GM23338 (cell line): Measurements from ENCODE around the gene EXOC4. TPM values are rescaled to one million over a fixed set of nuclear protein-coding genes. Genes with fewer than 3 reads are reported as not detected.

Source experiments
- ATAC-seq: fragments of 200-7000 bp; cut with Tn5 transposase; 3 replicates; pipeline ENCODE4 v1.9.1; 2020
- DNase-seq: peaks from one replicate; pipeline ENCODE4 v3.0.0-alpha.2; 2015; ENCODE audit warnings: low spot score
- H2AFZ ChIP-seq: fragments of 200-600 bp; sonication (generic); 2 replicates; pipeline ENCODE4 v1.8.0; 2016; ENCODE audit warnings: antibody characterized with exemption, mild to moderate bottlenecking, moderate library complexity
- H3F3A ChIP-seq: fragments of 200-600 bp; sonication (generic); replicated peaks from 2 replicates; pipeline ENCODE4 v1.8.0; 2017; ENCODE audit warnings: antibody characterized with exemption, mixed run types, low read depth
- H3K27ac ChIP-seq: fragments of 200-600 bp; sonication (generic); 2 replicates; pipeline ENCODE4 v1.6.1; 2016; ENCODE audit warnings: low read depth
- H3K27me3 ChIP-seq: fragments of 200-600 bp; sonication (generic); 2 replicates; pipeline ENCODE4 v1.8.0; 2016; ENCODE audit warnings: mild to moderate bottlenecking, mixed run types, moderate library complexity; ENCODE audit not compliant: insufficient read depth
- H3K36me3 ChIP-seq: fragments of 200-600 bp; sonication (generic); 2 replicates; pipeline ENCODE4 v1.8.0; 2016; ENCODE audit warnings: mild to moderate bottlenecking; ENCODE audit not compliant: insufficient read depth
- H3K4me1 ChIP-seq: fragments of 200-600 bp; sonication (generic); 2 replicates; pipeline ENCODE4 v1.8.0; 2016; ENCODE audit warnings: mild to moderate bottlenecking, moderate library complexity; ENCODE audit not compliant: insufficient read depth
- H3K4me2 ChIP-seq: fragments of 200-600 bp; sonication (generic); 2 replicates; pipeline ENCODE4 v1.7.1; 2017; ENCODE audit warnings: mixed run types
- H3K4me3 ChIP-seq: fragments of 200-600 bp; sonication (generic); 2 replicates; pipeline ENCODE4 v1.6.1; 2016; ENCODE audit warnings: mixed run types
- H3K79me2 ChIP-seq: fragments of 200-600 bp; sonication (generic); replicated peaks from 2 replicates; pipeline ENCODE4 v1.8.0; 2017; ENCODE audit warnings: mild to moderate bottlenecking; ENCODE audit not compliant: insufficient read depth
- H3K9me2 ChIP-seq: fragments of 200-600 bp; sonication (generic); 2 replicates; pipeline ENCODE4 v1.8.0; 2017; ENCODE audit not compliant: insufficient read depth
- H4K20me1 ChIP-seq: fragments of 200-600 bp; sonication (generic); replicated peaks from 2 replicates; pipeline ENCODE4 v1.8.0; 2017; ENCODE audit warnings: mild to moderate bottlenecking; ENCODE audit not compliant: insufficient read depth
- H3K27ac Mint-ChIP-seq: 2 replicates; pipeline ENCODE4 v1.8.0; 2020; ENCODE audit warnings: inconsistent platforms, mild to moderate bottlenecking, moderate library complexity, mixed read lengths
- H3K27me3 Mint-ChIP-seq: 3 replicates; pipeline ENCODE4 v1.8.0; 2022; ENCODE audit warnings: low read depth, mild to moderate bottlenecking, moderate library complexity, mixed read lengths, inconsistent platforms; ENCODE audit not compliant: insufficient read depth, poor library complexity
- H3K36me3 Mint-ChIP-seq: 3 replicates; pipeline ENCODE4 v1.8.0; 2021; ENCODE audit warnings: low read depth, mild to moderate bottlenecking, inconsistent platforms, moderate library complexity, mixed read lengths
- H3K4me1 Mint-ChIP-seq: 3 replicates; pipeline ENCODE4 v1.8.0; 2020; ENCODE audit warnings: mild to moderate bottlenecking, inconsistent platforms, mixed read lengths
- H3K4me3 Mint-ChIP-seq: 3 replicates; pipeline ENCODE4 v1.8.0; 2021; ENCODE audit warnings: moderate library complexity, mild to moderate bottlenecking, inconsistent platforms, mixed read lengths
- H3K9me3 Mint-ChIP-seq: 3 replicates; pipeline ENCODE4 v1.8.0; 2020; ENCODE audit warnings: moderate library complexity, mild to moderate bottlenecking, inconsistent platforms, mixed read lengths
- CREB1 ChIP-seq: fragments of 250-450 bp; sonication (Bioruptor Pico); IDR thresholded peaks from 2 replicates; pipeline ENCODE4 v1.5.0; 2020; ENCODE audit warnings: low read depth, mild to moderate bottlenecking, moderate library complexity
- EZH2 ChIP-seq: fragments of 200-600 bp; sonication (generic); IDR thresholded peaks from one replicate; pipeline ENCODE4 v1.8.0; 2017; ENCODE audit warnings: antibody characterized with exemption, mild to moderate bottlenecking, low read depth; ENCODE audit not compliant: unreplicated experiment
- EZH2phosphoT487 ChIP-seq: fragments of 200-600 bp; sonication (generic); IDR thresholded peaks from one replicate; pipeline ENCODE4 v1.8.1; 2018; ENCODE audit warnings: antibody characterized with exemption; ENCODE audit not compliant: unreplicated experiment
- JUNB ChIP-seq: IDR thresholded peaks from one replicate; pipeline ENCODE4 v1.6.1; 2016; ENCODE audit warnings: antibody characterized with exemption; ENCODE audit not compliant: unreplicated experiment
- NANOG ChIP-seq: IDR thresholded peaks from 2 replicates; pipeline ENCODE4 v1.6.1; 2016; ENCODE audit warnings: antibody characterized with exemption, borderline replicate concordance
- POLR2AphosphoS5 ChIP-seq: IDR thresholded peaks from 2 replicates; pipeline ENCODE4 v1.6.1; 2016; ENCODE audit warnings: antibody characterized with exemption, low read depth
- STAT1 ChIP-seq: IDR thresholded peaks from one replicate; pipeline ENCODE4 v1.6.1; 2016; ENCODE audit warnings: antibody characterized with exemption; ENCODE audit not compliant: unreplicated experiment
- ZNF114 ChIP-seq: fragments of 250-450 bp; sonication (Bioruptor Pico); IDR thresholded peaks from 2 replicates; pipeline ENCODE4 v1.5.0; 2020; ENCODE audit warnings: mild to moderate bottlenecking, moderate library complexity
- ZNF331 ChIP-seq: fragments of 250-450 bp; sonication (Bioruptor Pico); IDR thresholded peaks from 2 replicates; pipeline ENCODE4 v1.5.0; 2020; ENCODE audit warnings: low read depth, mild to moderate bottlenecking, moderate library complexity
- polyA plus RNA-seq: library from polyadenylated mRNA; unstranded; fragments of >200 nt; fragmentation: Nextera tagmentation; extraction: Ambion mirVana; gene quantifications from 2 replicates; pipeline ENCODE4 v1.2.1, GENCODE V29; 2016
- total RNA-seq: library from RNA; depleted of rRNA; stranded (reverse); fragments of >200 nt; shearing (Covaris generic); gene quantifications from 2 replicates; pipeline ENCODE4 v1.2.3, GENCODE V29; 2014
- TF ChIP-seq, protein P1 (sequence below): IDR thresholded peaks from one replicate; pipeline ENCODE4 v1.6.1; 2018; ENCODE audit warnings: antibody characterized with exemption; ENCODE audit not compliant: unreplicated experiment
- TF ChIP-seq, protein P2 (sequence below), 2 experiments: fragments of 200-600 bp in 1 of 2; sonication (generic) in 1 of 2; conservative IDR thresholded peaks; 2 replicates each; pipeline versions ENCODE4 v1.5.1 to v1.6.1; 2016 to 2017; ENCODE audit warnings: antibody characterized with exemption in 2 of 2, low read depth in 2 of 2, mild to moderate bottlenecking in 2 of 2, moderate library complexity in 1 of 2
- TF ChIP-seq, protein P3 (sequence below): fragments of 250-450 bp; sonication (Bioruptor Pico); IDR thresholded peaks from 2 replicates; pipeline ENCODE4 v1.5.0; 2020; ENCODE audit warnings: mild to moderate bottlenecking, moderate library complexity
- TF ChIP-seq, protein P4 (sequence below): IDR thresholded peaks from 2 replicates; pipeline ENCODE4 v1.6.1; 2016; ENCODE audit warnings: antibody characterized with exemption

The EXOC4 gene
- total and polyA plus RNA-seq, 2 experiments from 2014 or later: 37.5 to 52.7 TPM

DNA sequence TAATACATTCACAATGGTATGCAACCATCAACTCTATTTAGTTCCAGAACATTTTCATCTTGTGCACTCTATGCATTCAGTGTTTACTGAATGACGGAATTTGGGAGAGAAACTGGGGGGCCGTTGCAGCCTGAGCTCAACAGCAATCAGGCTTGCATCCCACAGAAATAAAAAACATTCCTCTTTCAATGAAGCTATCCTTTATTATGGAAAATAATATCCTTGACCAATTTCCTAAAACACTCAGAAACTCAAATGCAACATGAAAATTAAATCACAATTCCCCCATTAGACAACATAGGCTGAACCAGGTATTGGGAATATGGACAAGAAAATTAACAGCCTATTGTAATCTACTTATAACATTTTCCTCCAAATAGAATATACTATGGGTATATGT is 6.3 kb upstream of the EXOC4 start (continued):
- TF ChIP-seq, protein P1, sequence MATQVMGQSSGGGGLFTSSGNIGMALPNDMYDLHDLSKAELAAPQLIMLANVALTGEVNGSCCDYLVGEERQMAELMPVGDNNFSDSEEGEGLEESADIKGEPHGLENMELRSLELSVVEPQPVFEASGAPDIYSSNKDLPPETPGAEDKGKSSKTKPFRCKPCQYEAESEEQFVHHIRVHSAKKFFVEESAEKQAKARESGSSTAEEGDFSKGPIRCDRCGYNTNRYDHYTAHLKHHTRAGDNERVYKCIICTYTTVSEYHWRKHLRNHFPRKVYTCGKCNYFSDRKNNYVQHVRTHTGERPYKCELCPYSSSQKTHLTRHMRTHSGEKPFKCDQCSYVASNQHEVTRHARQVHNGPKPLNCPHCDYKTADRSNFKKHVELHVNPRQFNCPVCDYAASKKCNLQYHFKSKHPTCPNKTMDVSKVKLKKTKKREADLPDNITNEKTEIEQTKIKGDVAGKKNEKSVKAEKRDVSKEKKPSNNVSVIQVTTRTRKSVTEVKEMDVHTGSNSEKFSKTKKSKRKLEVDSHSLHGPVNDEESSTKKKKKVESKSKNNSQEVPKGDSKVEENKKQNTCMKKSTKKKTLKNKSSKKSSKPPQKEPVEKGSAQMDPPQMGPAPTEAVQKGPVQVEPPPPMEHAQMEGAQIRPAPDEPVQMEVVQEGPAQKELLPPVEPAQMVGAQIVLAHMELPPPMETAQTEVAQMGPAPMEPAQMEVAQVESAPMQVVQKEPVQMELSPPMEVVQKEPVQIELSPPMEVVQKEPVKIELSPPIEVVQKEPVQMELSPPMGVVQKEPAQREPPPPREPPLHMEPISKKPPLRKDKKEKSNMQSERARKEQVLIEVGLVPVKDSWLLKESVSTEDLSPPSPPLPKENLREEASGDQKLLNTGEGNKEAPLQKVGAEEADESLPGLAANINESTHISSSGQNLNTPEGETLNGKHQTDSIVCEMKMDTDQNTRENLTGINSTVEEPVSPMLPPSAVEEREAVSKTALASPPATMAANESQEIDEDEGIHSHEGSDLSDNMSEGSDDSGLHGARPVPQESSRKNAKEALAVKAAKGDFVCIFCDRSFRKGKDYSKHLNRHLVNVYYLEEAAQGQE: no peak
- no peak for TF ChIP-seq STAT1

DNA sequence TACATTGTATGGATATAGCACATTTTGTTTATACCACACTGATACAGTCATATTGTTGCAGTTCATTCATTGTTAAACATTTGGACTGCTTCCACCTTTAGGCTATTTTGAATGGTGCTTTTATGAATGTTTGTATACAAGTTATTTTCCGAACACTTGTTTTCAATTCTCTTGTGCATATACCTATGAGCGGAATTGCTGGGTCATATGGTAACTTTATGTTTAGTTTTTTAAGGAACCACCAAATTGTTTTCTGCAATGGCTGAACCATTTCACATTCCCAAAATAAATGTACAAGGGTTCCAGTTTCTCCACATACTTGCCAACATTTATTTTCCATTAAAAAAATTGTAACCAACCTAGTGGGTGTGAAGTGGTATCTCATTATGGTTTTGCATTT is 4.0 kb upstream of the EXOC4 start:
- Histone ChIP-seq H3K4me1 (peaks cover 5% of the 10 kb centered on the region; the same call in 1 of the 2 replicates), H3K27me3 (no peaks in the 10 kb centered on the region), H3K4me3 (no peak overlapping the region), H2AFZ (no peak overlapping the region), H3K36me3 (no peaks in the 10 kb centered on the region), H3K9me2 (no peaks in the 10 kb centered on the region), H3K27ac (no peak overlapping the region), H3K79me2 (peaks cover 7% of the 10 kb centered on the region), H3F3A (no peaks in the 10 kb centered on the region), H4K20me1 (no peaks in the 10 kb centered on the region), H3K4me2 (no peak overlapping the region)
- DNase-seq: no peak
- Mint-ChIP-seq H3K4me1 (peaks cover 5% of the 10 kb centered on the region; the same call in 2 of the 3 replicates), H3K4me3 (no peak overlapping the region), H3K27ac (no peak overlapping the region), H3K9me3 (no peaks in the 10 kb centered on the region), H3K36me3 (no peaks in the 10 kb centered on the region; the same call in 1 of the 3 replicates), H3K27me3 (peaks cover 6% of the 10 kb centered on the region)
- no peak for ATAC-seq
- TF ChIP-seq CREB1 (no peak), STAT1 (no peak), EZH2 (no peak), NANOG (no peak), JUNB (no peak), EZH2phosphoT487 (no peak), ZNF331 (CRISPR knock-in tag) (no peak), POLR2AphosphoS5 (no peak), ZNF114 (no peak)
- TF ChIP-seq, protein P2, sequence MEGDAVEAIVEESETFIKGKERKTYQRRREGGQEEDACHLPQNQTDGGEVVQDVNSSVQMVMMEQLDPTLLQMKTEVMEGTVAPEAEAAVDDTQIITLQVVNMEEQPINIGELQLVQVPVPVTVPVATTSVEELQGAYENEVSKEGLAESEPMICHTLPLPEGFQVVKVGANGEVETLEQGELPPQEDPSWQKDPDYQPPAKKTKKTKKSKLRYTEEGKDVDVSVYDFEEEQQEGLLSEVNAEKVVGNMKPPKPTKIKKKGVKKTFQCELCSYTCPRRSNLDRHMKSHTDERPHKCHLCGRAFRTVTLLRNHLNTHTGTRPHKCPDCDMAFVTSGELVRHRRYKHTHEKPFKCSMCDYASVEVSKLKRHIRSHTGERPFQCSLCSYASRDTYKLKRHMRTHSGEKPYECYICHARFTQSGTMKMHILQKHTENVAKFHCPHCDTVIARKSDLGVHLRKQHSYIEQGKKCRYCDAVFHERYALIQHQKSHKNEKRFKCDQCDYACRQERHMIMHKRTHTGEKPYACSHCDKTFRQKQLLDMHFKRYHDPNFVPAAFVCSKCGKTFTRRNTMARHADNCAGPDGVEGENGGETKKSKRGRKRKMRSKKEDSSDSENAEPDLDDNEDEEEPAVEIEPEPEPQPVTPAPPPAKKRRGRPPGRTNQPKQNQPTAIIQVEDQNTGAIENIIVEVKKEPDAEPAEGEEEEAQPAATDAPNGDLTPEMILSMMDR (conservative IDR thresholded peaks at IDR 0.05; ENCODE audit: low read depth in 2 of 2): no peak
- TF ChIP-seq, protein P3, sequence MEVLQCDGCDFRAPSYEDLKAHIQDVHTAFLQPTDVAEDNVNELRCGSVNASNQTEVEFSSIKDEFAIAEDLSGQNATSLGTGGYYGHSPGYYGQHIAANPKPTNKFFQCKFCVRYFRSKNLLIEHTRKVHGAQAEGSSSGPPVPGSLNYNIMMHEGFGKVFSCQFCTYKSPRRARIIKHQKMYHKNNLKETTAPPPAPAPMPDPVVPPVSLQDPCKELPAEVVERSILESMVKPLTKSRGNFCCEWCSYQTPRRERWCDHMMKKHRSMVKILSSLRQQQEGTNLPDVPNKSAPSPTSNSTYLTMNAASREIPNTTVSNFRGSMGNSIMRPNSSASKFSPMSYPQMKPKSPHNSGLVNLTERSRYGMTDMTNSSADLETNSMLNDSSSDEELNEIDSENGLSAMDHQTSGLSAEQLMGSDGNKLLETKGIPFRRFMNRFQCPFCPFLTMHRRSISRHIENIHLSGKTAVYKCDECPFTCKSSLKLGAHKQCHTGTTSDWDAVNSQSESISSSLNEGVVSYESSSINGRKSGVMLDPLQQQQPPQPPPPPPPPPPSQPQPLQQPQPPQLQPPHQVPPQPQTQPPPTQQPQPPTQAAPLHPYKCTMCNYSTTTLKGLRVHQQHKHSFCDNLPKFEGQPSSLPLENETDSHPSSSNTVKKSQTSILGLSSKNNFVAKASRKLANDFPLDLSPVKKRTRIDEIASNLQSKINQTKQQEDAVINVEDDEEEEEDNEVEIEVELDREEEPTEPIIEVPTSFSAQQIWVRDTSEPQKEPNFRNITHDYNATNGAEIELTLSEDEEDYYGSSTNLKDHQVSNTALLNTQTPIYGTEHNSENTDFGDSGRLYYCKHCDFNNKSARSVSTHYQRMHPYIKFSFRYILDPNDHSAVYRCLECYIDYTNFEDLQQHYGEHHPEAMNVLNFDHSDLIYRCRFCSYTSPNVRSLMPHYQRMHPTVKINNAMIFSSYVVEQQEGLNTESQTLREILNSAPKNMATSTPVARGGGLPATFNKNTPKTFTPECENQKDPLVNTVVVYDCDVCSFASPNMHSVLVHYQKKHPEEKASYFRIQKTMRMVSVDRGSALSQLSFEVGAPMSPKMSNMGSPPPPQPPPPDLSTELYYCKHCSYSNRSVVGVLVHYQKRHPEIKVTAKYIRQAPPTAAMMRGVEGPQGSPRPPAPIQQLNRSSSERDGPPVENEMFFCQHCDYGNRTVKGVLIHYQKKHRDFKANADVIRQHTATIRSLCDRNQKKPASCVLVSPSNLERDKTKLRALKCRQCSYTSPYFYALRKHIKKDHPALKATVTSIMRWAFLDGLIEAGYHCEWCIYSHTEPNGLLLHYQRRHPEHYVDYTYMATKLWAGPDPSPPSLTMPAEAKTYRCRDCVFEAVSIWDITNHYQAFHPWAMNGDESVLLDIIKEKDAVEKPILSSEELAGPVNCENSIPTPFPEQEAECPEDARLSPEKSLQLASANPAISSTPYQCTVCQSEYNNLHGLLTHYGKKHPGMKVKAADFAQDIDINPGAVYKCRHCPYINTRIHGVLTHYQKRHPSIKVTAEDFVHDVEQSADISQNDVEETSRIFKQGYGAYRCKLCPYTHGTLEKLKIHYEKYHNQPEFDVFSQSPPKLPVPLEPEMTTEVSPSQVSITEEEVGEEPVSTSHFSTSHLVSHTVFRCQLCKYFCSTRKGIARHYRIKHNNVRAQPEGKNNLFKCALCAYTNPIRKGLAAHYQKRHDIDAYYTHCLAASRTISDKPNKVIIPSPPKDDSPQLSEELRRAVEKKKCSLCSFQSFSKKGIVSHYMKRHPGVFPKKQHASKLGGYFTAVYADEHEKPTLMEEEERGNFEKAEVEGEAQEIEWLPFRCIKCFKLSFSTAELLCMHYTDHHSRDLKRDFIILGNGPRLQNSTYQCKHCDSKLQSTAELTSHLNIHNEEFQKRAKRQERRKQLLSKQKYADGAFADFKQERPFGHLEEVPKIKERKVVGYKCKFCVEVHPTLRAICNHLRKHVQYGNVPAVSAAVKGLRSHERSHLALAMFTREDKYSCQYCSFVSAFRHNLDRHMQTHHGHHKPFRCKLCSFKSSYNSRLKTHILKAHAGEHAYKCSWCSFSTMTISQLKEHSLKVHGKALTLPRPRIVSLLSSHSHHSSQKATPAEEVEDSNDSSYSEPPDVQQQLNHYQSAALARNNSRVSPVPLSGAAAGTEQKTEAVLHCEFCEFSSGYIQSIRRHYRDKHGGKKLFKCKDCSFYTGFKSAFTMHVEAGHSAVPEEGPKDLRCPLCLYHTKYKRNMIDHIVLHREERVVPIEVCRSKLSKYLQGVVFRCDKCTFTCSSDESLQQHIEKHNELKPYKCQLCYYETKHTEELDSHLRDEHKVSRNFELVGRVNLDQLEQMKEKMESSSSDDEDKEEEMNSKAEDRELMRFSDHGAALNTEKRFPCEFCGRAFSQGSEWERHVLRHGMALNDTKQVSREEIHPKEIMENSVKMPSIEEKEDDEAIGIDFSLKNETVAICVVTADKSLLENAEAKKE (CRISPR knock-in tag): no peak
- TF ChIP-seq, protein P4, sequence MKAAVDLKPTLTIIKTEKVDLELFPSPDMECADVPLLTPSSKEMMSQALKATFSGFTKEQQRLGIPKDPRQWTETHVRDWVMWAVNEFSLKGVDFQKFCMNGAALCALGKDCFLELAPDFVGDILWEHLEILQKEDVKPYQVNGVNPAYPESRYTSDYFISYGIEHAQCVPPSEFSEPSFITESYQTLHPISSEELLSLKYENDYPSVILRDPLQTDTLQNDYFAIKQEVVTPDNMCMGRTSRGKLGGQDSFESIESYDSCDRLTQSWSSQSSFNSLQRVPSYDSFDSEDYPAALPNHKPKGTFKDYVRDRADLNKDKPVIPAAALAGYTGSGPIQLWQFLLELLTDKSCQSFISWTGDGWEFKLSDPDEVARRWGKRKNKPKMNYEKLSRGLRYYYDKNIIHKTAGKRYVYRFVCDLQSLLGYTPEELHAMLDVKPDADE: no peak
